ENCODE measurements around the gene MAPKAP1.

MAPKAP1 gene

GRCh38 chr9:125387861-125388524 lies 319.0 kb downstream of the MAPKAP1 start:
- H3K4me3 ChIP-seq (replicated peaks in 1 of 2; ENCODE audit: low read depth in 2 of 2, low read length in 2 of 2), result no peak overlapping the region
- DNase-seq (ENCODE audit: low read depth in 2 of 2), result no peak
- no peak for TF ChIP-seq CTCF (IDR thresholded peaks at IDR 0.05; ENCODE audit: low read depth, low read length)
